NT2/D1 (cell line): ENCODE results near the gene DDX47.

Experiments
- SUZ12 ChIP-seq: IDR thresholded peaks from 2 replicates; pipeline ENCODE4 v1.6.1; 2011; ENCODE audit not compliant: insufficient read length, insufficient read depth; ENCODE audit errors: extremely low read depth
- YY1 ChIP-seq: IDR thresholded peaks from 2 replicates; pipeline ENCODE4 v1.6.1; 2011; ENCODE audit not compliant: insufficient read length, insufficient read depth
- ZNF274 ChIP-seq: IDR thresholded peaks from 2 replicates; pipeline ENCODE4 v1.6.1; 2011; ENCODE audit warnings: mild to moderate bottlenecking, low read depth, low read length

DNA sequence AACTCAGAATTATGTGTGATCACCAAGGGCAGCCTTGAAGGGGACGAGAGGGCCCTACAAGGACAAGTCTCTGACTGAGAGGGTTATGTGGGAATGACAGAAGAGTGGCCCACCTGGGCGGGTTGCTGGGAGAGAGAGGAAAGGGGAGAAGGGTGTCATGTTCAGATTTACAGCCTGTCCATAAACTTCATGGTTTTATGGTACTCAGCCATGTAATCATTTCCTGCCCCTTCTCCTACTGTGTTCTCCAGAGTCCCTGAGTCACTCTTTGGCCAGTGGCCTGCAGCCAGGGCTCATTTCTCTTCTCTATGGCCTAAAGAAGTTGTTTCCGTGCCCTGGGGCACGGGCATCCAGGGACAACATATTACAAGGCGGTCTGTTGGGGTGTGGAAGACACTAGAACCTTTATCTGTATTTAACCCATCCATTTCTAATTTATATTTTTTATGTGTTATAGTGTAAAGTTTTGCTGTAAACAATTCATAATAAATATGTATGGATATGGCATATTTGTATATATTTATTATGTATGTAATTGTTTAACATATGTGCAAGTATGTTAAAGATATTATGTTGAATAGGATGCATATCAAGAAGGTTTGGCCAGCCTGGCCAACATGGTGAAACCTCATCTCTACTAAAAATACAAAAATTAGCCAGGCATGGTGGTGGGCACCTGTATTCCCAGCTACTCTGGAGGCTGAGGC is 26.9 kb downstream of the DDX47 start:
- TF ChIP-seq YY1 (no peak), SUZ12 (no peak), ZNF274 (no peak)
